ENCODE data around the gene CRAT.

DNA sequence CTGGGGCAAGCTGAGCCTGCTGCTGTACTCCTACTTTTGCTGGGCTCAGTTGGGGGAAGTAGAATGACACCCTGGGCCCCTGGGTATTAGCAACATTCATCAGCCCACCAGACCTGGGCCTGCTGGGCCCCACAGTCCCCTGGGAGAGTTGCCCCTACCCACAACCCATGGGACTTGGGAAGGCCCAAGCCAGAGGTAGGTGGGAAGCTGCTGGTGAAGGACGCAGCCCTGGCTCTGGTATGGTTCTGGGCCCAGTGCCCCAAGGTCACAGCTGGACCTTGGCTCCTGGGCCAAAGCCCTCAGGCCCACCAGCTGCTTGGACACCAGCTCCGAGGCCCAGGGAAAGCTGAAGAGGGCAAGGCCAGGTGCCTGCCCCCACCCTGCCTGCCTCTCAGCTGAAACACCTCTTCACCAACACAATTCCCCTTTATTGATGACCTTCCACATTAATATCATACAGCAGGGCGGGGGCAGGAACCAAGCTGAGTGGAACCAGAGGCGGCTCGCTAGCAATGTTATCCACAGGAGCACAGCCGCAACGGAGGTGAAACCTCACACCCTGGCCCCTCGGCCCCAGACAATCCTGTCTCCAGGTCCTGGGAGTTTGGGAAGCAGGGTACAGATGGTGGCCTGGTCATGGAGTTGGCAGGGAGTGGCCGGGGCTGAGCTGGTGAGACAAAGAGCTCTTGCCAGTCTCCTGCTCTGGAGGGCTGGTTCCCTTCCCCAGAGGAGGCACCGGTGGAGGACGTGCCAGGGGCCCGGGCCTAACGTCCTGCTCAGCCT is 16.0 kb downstream of the CRAT start:
- TF ChIP-seq, protein P1, sequence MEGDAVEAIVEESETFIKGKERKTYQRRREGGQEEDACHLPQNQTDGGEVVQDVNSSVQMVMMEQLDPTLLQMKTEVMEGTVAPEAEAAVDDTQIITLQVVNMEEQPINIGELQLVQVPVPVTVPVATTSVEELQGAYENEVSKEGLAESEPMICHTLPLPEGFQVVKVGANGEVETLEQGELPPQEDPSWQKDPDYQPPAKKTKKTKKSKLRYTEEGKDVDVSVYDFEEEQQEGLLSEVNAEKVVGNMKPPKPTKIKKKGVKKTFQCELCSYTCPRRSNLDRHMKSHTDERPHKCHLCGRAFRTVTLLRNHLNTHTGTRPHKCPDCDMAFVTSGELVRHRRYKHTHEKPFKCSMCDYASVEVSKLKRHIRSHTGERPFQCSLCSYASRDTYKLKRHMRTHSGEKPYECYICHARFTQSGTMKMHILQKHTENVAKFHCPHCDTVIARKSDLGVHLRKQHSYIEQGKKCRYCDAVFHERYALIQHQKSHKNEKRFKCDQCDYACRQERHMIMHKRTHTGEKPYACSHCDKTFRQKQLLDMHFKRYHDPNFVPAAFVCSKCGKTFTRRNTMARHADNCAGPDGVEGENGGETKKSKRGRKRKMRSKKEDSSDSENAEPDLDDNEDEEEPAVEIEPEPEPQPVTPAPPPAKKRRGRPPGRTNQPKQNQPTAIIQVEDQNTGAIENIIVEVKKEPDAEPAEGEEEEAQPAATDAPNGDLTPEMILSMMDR (IDR thresholded peaks at IDR 0.05): no peak
- TF ChIP-seq FOSL2 (IDR thresholded peaks at IDR 0.05): no peak
- no peak for TF ChIP-seq FOSL2 (CRISPR knock-in tag; IDR thresholded peaks at IDR 0.05)
- TF ChIP-seq CHD2 (IDR thresholded peaks at IDR 0.05; ENCODE audit: low read length, partially characterized antibody): no peak
- TF ChIP-seq ESRRA (IDR thresholded peaks at IDR 0.05; ENCODE audit: borderline replicate concordance, low read length): no peak
- TF ChIP-seq CHD4 (IDR thresholded peaks at IDR 0.05; ENCODE audit: borderline replicate concordance): no peak
- TF ChIP-seq POLR2A (IDR thresholded peaks at IDR 0.05; ENCODE audit: low read length): no peak

Data from A549 (cell line).